AG09309 (cell line): ENCODE results near the gene DDR2.

Experiments used
- DNase-seq: peaks from one replicate; pipeline ENCODE4 v3.0.0-alpha.2; 2010; ENCODE audit warnings: low read depth
- H3K4me3 ChIP-seq: 2 replicates; pipeline ENCODE4 v1.5.1; 2011; ENCODE audit warnings: mild to moderate bottlenecking, low read depth, low read length, moderate library complexity; ENCODE audit not compliant: control insufficient read depth
- CTCF ChIP-seq: IDR thresholded peaks from 2 replicates; pipeline ENCODE4 v1.5.1; 2011; ENCODE audit warnings: mild to moderate bottlenecking, low read depth, low read length, inconsistent platforms; ENCODE audit not compliant: insufficient read depth, control insufficient read depth; ENCODE audit errors: missing control alignments

The DDR2 gene

DNA sequence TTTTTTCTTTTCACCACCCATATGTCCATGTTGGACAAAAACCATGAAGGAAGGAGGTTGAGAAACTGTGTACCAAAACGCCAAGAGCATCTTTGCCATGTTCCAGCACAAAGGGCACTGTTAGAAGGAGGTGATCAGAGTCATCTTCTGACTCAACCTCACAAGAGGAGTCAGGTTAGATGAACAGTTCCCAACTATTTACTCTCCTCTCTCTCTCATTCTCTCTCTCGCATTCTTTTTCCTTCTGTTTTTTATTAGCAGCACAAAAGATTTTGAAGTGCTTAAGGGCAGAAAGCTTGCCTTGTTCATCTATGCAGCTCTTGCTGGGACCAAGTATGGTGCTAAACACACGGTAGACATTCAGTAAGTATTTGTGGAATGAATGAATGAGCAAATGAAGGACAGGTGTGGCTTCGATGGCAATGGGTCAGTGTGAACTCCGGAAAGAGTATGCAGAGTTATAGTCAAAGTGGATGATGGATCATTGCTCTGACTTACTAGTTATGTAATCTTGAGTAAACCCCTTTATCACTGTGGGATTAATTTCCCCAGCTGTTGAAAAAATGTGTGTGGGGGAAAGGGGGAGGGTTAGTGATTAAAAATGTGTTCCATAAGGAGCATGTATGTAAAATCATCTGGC, 33.9 kb downstream of the DDR2 start:
- no peak for DNase-seq
- TF ChIP-seq CTCF, result no peak
- H3K4me3 ChIP-seq, result no peak overlapping the region

GRCh38 chr1:162667381-162668080, 35.3 kb downstream of the DDR2 start:
- DNase-seq, result no peak
- no peak for TF ChIP-seq CTCF
- no peak overlapping the region for H3K4me3 ChIP-seq

DNA sequence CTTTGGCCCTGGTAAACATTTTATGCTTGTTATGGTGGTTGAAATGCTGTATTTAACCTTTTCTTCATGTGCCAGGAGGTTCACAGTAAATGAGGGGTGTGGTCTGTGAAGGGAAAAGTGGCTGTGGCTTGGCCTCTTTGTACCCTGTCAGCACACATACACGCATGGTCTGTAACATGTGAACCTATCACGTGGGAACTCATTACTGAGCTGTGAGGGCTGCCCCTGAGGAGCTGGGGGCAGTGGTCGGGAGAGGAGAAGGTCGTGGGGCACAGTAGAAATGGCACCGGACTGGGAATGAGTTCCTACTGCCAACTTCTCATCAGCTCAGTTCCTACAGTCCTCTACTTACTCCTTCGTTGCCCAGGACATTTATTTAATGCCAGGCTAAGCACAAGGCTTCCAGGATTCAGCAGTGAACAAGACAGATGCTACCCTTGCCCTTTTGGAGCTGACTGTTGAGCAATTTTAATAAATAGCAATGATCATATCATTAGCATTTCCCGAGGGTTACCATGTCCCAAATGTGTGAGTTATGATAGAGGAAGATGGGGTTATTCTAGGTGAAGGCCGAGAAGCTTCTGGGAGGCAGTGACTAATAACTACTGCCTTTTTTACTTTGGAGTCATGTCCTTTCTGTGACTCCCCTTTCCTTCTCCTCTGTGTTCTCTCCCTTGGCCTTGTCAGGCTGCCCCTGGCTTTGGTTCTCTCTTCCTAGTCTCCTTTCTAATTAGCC, 38.8 kb downstream of the DDR2 start:
- no peak for TF ChIP-seq CTCF
- no peak for DNase-seq
- no peak overlapping the region for H3K4me3 ChIP-seq

GRCh38 chr1:162671664-162672410, 39.6 kb downstream of the DDR2 start:
- H3K4me3 ChIP-seq, result no peak overlapping the region
- TF ChIP-seq CTCF, result no peak
- no peak for DNase-seq

DNA sequence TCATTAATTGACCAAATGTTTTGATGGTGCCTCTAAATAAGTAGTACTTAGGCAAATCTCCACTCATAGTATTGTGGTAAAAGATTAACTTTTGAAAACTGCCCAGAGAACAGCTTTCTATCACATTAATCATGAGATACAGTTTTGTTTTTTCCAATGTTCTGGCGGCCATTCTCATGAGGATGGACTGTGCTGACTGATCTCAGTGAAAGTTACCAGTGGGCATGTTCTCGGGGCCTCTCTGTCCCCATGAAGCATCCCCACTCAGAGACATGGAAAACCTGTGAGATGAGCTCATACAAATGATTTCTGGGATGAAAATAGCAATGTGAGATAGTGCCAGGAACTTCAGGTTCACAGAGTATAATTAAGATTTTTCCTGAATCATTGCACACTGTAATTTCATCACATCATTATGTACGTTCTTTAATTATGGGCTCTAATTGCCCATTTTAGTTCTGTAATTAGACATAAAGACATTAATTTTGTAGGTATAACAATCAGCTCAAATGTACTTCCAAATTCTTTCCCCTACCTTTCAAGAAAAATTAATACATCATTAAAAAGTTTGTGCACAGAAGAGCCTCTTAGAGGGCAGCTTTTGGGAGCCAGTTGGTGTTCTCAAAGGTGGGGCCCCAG, 40.5 kb downstream of the DDR2 start:
- DNase-seq, result no peak
- no peak overlapping the region for H3K4me3 ChIP-seq
- no peak for TF ChIP-seq CTCF
